Breast epithelium (tissue), 3 donors: ENCODE data around the gene SATB1.

Source experiments
- CTCF ChIP-seq, 3 donors: fragments of 450-650 bp; IDR thresholded peaks; one replicate each; pipeline ENCODE4 v1.5.1; 2016 to 2017; ENCODE audit warnings: antibody characterized with exemption in 3 of 3, mild to moderate bottlenecking in 3 of 3, moderate library complexity in 3 of 3
- POLR2A ChIP-seq: fragments of 450-650 bp; IDR thresholded peaks from one replicate; pipeline ENCODE4 v1.6.1; 2016; ENCODE audit warnings: antibody characterized with exemption, mild to moderate bottlenecking, moderate library complexity
- POLR2AphosphoS5 ChIP-seq, 3 donors: sonication (generic); formaldehyde crosslinking; IDR thresholded peaks; one replicate each; pipeline ENCODE4 v1.6.1; 2017; ENCODE audit warnings: antibody characterized with exemption in 3 of 3

DNA sequence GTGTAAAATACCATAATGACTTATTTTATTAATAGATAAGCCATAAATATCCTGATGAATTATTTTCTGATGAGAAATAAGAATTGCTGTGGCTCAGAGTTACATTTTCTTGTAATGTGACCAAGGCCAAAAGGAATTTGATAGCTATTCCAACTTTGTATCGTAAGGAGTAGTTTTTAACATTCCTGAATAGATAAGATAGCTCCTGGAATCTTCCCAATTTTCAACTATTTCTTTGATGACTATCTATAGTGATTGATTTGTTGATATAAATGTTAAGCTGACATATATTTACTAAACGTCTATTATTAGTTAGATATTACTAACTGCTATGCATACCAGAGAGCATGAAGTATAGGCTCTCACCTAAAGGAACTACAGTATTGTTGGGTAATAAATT lies 49.1 kb upstream of the SATB1 start:
- no peak for TF ChIP-seq CTCF (IDR thresholded peaks at IDR 0.05)
- TF ChIP-seq POLR2A: no peak
- TF ChIP-seq POLR2AphosphoS5 (IDR thresholded peaks at IDR 0.05): no peak
